GM23338 (cell line): ENCODE measurements around the gene LPCAT3. TPM values are rescaled to one million over a fixed set of nuclear protein-coding genes. Genes with fewer than 3 reads are reported as not detected.

Experiments used
- ATAC-seq: fragments of 200-7000 bp; cut with Tn5 transposase; 3 replicates; pipeline ENCODE4 v1.9.1; 2020
- DNase-seq: peaks from one replicate; pipeline ENCODE4 v3.0.0-alpha.2; 2015; ENCODE audit warnings: low spot score
- H2AFZ ChIP-seq: fragments of 200-600 bp; sonication (generic); 2 replicates; pipeline ENCODE4 v1.8.0; 2016; ENCODE audit warnings: antibody characterized with exemption, mild to moderate bottlenecking, moderate library complexity
- H3F3A ChIP-seq: fragments of 200-600 bp; sonication (generic); replicated peaks from 2 replicates; pipeline ENCODE4 v1.8.0; 2017; ENCODE audit warnings: antibody characterized with exemption, mixed run types, low read depth
- H3K27ac ChIP-seq: fragments of 200-600 bp; sonication (generic); 2 replicates; pipeline ENCODE4 v1.6.1; 2016; ENCODE audit warnings: low read depth
- H3K27me3 ChIP-seq: fragments of 200-600 bp; sonication (generic); 2 replicates; pipeline ENCODE4 v1.8.0; 2016; ENCODE audit warnings: mild to moderate bottlenecking, mixed run types, moderate library complexity; ENCODE audit not compliant: insufficient read depth
- H3K36me3 ChIP-seq: fragments of 200-600 bp; sonication (generic); 2 replicates; pipeline ENCODE4 v1.8.0; 2016; ENCODE audit warnings: mild to moderate bottlenecking; ENCODE audit not compliant: insufficient read depth
- H3K4me1 ChIP-seq: fragments of 200-600 bp; sonication (generic); 2 replicates; pipeline ENCODE4 v1.8.0; 2016; ENCODE audit warnings: mild to moderate bottlenecking, moderate library complexity; ENCODE audit not compliant: insufficient read depth
- H3K4me2 ChIP-seq: fragments of 200-600 bp; sonication (generic); 2 replicates; pipeline ENCODE4 v1.7.1; 2017; ENCODE audit warnings: mixed run types
- H3K4me3 ChIP-seq: fragments of 200-600 bp; sonication (generic); 2 replicates; pipeline ENCODE4 v1.6.1; 2016; ENCODE audit warnings: mixed run types
- H3K79me2 ChIP-seq: fragments of 200-600 bp; sonication (generic); replicated peaks from 2 replicates; pipeline ENCODE4 v1.8.0; 2017; ENCODE audit warnings: mild to moderate bottlenecking; ENCODE audit not compliant: insufficient read depth
- H3K9me2 ChIP-seq: fragments of 200-600 bp; sonication (generic); 2 replicates; pipeline ENCODE4 v1.8.0; 2017; ENCODE audit not compliant: insufficient read depth
- H4K20me1 ChIP-seq: fragments of 200-600 bp; sonication (generic); replicated peaks from 2 replicates; pipeline ENCODE4 v1.8.0; 2017; ENCODE audit warnings: mild to moderate bottlenecking; ENCODE audit not compliant: insufficient read depth
- H3K27ac Mint-ChIP-seq: 2 replicates; pipeline ENCODE4 v1.8.0; 2020; ENCODE audit warnings: inconsistent platforms, mild to moderate bottlenecking, moderate library complexity, mixed read lengths
- H3K27me3 Mint-ChIP-seq: 3 replicates; pipeline ENCODE4 v1.8.0; 2022; ENCODE audit warnings: low read depth, mild to moderate bottlenecking, moderate library complexity, mixed read lengths, inconsistent platforms; ENCODE audit not compliant: insufficient read depth, poor library complexity
- H3K36me3 Mint-ChIP-seq: 3 replicates; pipeline ENCODE4 v1.8.0; 2021; ENCODE audit warnings: low read depth, mild to moderate bottlenecking, inconsistent platforms, moderate library complexity, mixed read lengths
- H3K4me1 Mint-ChIP-seq: 3 replicates; pipeline ENCODE4 v1.8.0; 2020; ENCODE audit warnings: mild to moderate bottlenecking, inconsistent platforms, mixed read lengths
- H3K4me3 Mint-ChIP-seq: 3 replicates; pipeline ENCODE4 v1.8.0; 2021; ENCODE audit warnings: moderate library complexity, mild to moderate bottlenecking, inconsistent platforms, mixed read lengths
- H3K9me3 Mint-ChIP-seq: 3 replicates; pipeline ENCODE4 v1.8.0; 2020; ENCODE audit warnings: moderate library complexity, mild to moderate bottlenecking, inconsistent platforms, mixed read lengths
- CTCF ChIP-seq, 2 experiments: fragments of 200-600 bp in 1 of 2; sonication (generic) in 1 of 2; conservative IDR thresholded peaks; 2 replicates each; pipeline versions ENCODE4 v1.5.1 to v1.6.1; 2016 to 2017; ENCODE audit warnings: antibody characterized with exemption in 2 of 2, low read depth in 2 of 2, mild to moderate bottlenecking in 2 of 2, moderate library complexity in 1 of 2
- EZH2 ChIP-seq: fragments of 200-600 bp; sonication (generic); IDR thresholded peaks from one replicate; pipeline ENCODE4 v1.8.0; 2017; ENCODE audit warnings: antibody characterized with exemption, mild to moderate bottlenecking, low read depth; ENCODE audit not compliant: unreplicated experiment
- JUNB ChIP-seq: IDR thresholded peaks from one replicate; pipeline ENCODE4 v1.6.1; 2016; ENCODE audit warnings: antibody characterized with exemption; ENCODE audit not compliant: unreplicated experiment
- STAT1 ChIP-seq: IDR thresholded peaks from one replicate; pipeline ENCODE4 v1.6.1; 2016; ENCODE audit warnings: antibody characterized with exemption; ENCODE audit not compliant: unreplicated experiment
- ZNF462 ChIP-seq: fragments of 250-450 bp; sonication (Bioruptor Pico); IDR thresholded peaks from 2 replicates; pipeline ENCODE4 v1.5.0; 2020; ENCODE audit warnings: mild to moderate bottlenecking, moderate library complexity
- polyA plus RNA-seq: library from polyadenylated mRNA; unstranded; fragments of >200 nt; fragmentation: Nextera tagmentation; extraction: Ambion mirVana; gene quantifications from 2 replicates; pipeline ENCODE4 v1.2.1, GENCODE V29; 2016
- total RNA-seq: library from RNA; depleted of rRNA; stranded (reverse); fragments of >200 nt; shearing (Covaris generic); gene quantifications from 2 replicates; pipeline ENCODE4 v1.2.3, GENCODE V29; 2014

LPCAT3 gene
- total and polyA plus RNA-seq, 2 experiments from 2014 or later = 21.4 to 51.5 TPM

- TF ChIP-seq JUNB (no peak), STAT1 (no peak), ZNF462 (CRISPR knock-in tag) (no peak)
Observed at GRCh38 chr12:6998715-6999451, 19.4 kb downstream of the LPCAT3 start (continued).

- Mint-ChIP-seq H3K4me3 (no peak overlapping the region), H3K27ac (no peak overlapping the region), H3K4me1 (no peaks in the 10 kb centered on the region), H3K36me3 (peaks cover 18% of the 10 kb centered on the region), H3K9me3 (no peaks in the 10 kb centered on the region), H3K27me3 (peaks cover 2% of the 10 kb centered on the region)
- H4K20me1 ChIP-seq = peaks cover 25% of the 10 kb centered on the region
- no peaks in the 10 kb centered on the region for H3F3A ChIP-seq
- no peak overlapping the region for H3K27ac ChIP-seq
- ATAC-seq (no peak), DNase-seq (no peak)
- H3K4me1 ChIP-seq = no peaks in the 10 kb centered on the region
- H3K4me2 ChIP-seq = no peak overlapping the region
- peaks cover 8% of the 10 kb centered on the region; the same call in 1 of the 2 replicates for H3K79me2 ChIP-seq
- no peak overlapping the region for H2AFZ ChIP-seq
- no peaks in the 10 kb centered on the region for H3K27me3 ChIP-seq
- 0 out of 2 replicates have a peak, but pooled peaks cover 2% of the 10 kb centered on the region for H3K36me3 ChIP-seq
- no peak overlapping the region for H3K4me3 ChIP-seq
- no peaks in the 10 kb centered on the region for H3K9me2 ChIP-seq
- TF ChIP-seq CTCF (conservative IDR thresholded peaks at IDR 0.05; ENCODE audit: low read depth in 2 of 2) = no peak
- TF ChIP-seq ZNF462 (CRISPR knock-in tag) = no peak
- no peak for TF ChIP-seq JUNB
- TF ChIP-seq EZH2 = no peak
Observed at GRCh38 chr12:6996040-6996441, 22.2 kb downstream of the LPCAT3 start.
